HG02970 (cell line): ENCODE measurements around the gene RBM38.

Experiments
- ATAC-seq: cut with Tn5 transposase; IDR thresholded peaks from one replicate; pipeline ENCODE4 v1.9.1; 2021; ENCODE audit warnings: mild to moderate bottlenecking, moderate library complexity, moderate number of reproducible peaks; ENCODE audit not compliant: unreplicated experiment, low FRiP score

Gene RBM38

DNA sequence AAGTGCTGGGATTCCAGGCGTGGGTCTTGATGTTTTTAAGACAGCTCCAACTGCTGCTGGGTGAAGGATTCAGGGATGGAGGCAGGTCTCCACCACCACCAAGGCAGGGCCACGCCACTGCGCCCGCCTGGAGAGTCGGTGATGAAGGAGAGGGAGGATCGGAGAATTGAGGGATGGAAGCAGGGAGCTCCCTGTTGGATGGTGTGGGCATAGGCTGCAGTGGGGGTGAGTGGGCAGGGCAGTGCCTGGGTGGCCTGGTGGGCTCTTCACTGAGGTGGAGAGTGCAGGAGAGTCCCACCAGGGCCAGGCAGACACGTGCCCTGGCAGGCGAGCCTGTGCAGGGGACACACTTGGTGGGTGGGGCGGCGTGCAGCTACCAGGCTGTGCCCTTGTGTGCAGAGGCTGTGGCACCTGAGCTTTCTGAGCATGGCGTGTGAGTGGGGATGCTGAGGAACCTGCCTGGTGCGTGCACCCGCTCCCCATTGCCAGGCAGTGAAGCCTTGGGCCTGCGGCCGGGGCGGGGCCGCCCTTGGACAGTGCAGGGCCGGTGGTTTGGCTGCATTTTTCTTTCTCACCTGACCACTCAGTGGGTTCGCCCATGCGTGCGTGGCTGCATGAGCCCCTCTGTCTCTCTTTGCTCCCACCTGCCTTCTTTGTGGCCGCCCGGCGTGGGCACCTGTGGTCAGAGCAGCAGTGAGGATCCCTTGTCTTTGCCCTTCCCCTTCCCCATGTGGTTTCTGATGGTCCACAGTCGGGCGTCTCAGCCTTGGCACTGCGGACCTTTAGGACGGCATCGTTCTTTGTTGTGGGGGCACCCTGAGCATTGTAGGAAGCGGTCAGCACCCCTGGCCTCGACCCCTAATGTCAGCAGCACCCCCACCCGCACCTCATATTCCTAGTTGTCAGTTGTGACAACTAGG is 11.3 kb downstream of the RBM38 start:
- no peak for ATAC-seq

DNA sequence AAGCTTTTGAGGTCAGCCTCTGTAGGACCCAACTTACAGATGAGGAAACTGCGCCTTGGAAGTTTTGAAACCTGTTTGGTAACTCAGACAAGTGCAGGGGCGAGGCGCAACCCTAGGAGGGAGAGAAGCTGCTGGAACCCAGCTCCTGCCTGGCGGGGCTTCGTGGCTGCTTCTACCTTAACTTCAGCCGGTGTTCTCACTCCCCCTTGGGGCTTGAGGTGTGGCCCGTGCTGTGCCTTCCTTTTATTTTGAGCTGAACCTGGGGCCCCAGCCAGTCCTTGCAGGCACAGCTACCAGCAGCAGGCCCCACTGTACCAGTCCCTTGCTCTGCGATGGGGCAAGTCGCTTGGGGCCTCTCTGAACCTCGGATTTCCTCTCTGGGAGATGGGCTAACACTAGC is 12.0 kb downstream of the RBM38 start:
- ATAC-seq = no peak

DNA sequence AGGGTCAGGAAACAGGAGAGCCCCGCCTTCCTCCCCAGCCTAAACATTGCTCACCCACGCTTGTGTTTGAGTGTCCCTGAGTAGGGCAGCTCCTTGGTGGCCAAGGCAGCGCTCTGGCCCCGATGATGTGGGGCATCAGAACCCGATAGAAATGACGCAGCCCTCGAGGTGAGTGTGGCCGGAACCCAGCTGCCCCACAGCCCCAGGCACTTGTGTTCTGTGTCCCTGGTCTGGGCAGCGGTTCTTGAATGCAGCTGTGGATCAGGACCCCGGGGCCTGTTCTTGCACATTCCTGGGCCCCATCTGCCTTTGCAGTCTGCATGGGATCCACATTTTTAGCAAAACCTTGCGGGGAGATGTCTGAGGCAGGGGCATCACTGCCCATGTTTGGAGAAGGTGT is 12.8 kb downstream of the RBM38 start:
- no peak for ATAC-seq

DNA sequence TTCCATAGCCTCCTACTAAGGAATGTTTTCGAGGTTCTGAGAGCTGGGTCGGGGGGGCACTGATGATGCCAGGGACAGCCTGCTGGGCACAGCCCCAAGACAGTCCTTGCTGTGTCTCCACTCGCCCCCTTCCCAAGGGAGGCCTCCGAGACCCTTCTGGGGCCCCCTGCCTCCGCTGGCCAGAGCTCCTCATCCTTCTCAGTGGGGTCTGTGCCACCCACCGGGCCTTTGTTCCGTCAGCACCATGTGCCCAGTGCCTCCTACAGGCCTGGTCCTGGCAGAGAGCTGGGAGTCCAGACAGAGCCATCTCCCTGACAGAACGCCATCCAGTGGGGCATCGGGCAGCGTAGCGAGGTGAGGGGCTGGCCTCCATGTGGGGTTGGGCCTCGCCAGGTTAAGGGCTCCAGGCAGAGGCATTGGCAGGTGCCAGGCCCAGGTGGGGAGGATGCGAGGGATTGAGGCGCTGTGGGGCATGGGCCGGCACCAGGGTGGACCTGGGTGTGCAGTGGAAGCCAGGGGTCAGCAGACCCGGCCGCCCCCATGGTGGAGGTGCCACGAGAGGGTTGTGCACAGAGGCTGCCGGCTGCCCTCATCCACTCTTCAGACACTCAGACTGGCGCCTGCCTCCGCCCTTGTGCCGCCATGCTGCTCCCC is 13.3 kb downstream of the RBM38 start:
- no peak for ATAC-seq

DNA sequence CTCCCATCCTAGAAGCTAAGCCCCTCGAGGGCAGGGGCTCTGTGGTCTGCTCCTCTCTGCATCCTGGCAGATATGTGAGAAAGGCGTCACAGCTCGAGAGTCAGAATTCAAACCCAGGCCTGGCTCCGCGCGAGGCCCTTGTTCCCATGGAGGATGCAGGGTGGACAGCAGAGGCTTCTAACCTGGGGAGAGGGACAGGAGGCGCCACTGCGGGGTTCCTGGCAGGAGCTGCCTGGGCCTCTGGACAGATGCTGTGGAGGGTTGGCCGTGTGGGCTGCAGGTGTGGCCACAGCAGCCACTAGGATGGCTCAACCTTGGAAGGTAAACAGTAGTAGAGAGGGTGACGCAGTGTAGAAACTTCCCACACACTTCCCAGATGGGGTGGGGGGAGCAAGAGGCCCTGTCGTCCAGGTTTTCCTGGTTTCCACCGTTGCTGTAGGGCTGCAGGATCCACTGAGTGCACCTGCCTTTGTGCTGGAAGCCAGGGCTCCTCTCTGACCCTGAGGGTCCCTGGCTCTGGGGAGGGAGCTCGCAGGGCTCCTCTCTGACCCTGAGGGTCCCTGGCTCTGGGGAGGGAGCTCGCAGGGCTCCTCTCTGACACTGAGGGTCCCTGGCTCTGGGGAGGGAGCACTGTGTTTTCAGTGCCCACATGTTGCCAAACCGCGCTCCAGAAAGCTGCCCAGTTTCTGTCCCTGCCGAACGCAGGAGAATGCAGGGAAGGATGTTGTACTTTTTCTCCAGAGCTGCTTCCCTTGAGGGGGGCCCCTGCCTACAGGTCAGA is 14.2 kb downstream of the RBM38 start:
- ATAC-seq = no peak

- no peak for ATAC-seq
Observed at GRCh38 chr20:57407541-57407956, 16.4 kb downstream of the RBM38 start.

GRCh38 chr20:57408131-57408530 is 16.9 kb downstream of the RBM38 start:
- no peak for ATAC-seq

- no peak for ATAC-seq
Observed at GRCh38 chr20:57408536-57409233, 17.5 kb downstream of the RBM38 start.

- ATAC-seq = no peak
Observed at GRCh38 chr20:57409316-57409671, 18.1 kb downstream of the RBM38 start.

- ATAC-seq = no peak
Observed at GRCh38 chr20:57409672-57410397, 18.6 kb downstream of the RBM38 start.

GRCh38 chr20:57410398-57410920 is 19.3 kb downstream of the RBM38 start:
- ATAC-seq = no peak

DNA sequence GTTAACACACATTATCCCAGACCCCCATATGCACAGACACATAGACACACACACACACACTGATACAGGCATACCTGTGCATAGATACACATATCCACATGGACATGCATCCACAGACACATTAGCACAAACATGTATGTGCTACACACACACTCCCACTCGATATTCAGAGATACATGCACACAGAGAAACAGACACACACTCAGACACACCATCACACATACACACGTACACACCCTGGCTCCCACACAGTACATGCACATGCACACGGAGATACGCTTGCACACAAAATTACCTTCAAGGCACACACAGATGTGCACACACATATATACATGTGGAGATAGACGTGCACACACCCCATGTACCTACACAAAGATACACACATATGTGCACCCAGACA is 19.7 kb downstream of the RBM38 start:
- ATAC-seq = no peak

DNA sequence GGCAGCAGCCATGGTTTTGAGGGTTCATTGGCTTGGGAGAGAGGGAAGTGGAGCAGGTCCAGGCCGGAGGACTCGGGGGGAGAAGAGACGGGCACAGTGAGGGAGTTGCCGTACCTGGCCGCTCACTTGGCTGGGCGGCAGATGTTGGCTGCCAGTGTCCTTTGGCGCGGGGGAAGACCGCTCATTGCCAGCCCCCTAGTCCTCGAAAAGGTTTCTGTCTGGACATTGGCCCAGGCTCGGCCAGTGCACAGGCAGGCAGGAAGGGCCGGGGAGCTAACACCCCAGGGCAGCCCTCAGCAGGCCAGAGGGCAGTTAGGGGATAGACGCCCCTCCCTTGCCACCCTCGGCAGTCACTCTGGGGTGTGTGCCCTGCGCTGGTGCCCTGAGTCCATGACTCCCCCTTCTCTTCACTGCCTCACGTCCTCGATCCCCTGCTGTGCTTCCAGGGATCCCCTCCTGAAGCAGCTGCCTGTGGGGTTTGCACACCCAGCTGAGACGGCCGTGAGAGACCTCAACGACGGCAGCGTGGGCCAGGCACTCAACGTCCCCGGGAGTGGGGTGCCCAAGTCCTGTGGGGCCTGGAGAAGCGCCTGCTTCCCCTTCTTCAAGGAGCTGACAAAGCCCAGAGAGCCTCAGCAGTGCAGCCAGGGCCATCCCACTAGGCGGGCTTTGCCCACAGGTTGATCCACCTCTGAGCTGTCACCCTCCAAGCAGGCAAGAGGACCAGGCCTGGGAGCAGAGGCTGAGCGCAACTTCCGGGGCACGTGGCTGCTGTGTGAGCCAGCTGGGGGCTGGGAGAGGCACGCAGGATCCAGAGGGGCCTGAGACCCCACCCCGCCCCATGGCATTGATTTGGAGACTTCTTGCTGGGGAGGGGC is 20.4 kb downstream of the RBM38 start:
- ATAC-seq = no peak

- no peak for ATAC-seq
Observed at GRCh38 chr20:57412347-57413029, 21.3 kb downstream of the RBM38 start.

DNA sequence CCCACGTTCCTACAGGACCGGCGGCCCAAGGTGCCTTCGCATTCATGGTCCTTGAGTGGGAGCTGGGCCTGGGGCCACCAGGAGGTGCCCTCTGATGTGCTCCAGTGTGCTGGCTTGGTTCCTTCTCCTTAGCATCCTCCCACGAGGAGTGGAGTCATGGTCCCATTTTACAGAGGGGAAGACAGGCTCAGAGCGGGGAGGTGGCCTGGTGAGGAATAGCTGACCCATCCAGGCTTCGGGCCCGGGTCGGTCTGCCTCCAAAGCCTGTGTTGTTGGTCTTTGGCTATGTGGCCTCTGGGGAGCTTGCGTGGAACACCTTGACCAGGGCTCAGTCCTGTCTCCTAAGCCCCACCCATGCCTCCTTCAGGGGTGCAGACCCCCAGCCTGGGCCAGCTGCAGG is 22.8 kb downstream of the RBM38 start:
- no peak for ATAC-seq

- no peak for ATAC-seq
Observed at GRCh38 chr20:57414867-57415592, 23.8 kb downstream of the RBM38 start.

GRCh38 chr20:57415771-57416170 is 24.6 kb downstream of the RBM38 start:
- no peak for ATAC-seq
